ENCODE measurements around the gene KRT74.

KRT74 gene

DNA sequence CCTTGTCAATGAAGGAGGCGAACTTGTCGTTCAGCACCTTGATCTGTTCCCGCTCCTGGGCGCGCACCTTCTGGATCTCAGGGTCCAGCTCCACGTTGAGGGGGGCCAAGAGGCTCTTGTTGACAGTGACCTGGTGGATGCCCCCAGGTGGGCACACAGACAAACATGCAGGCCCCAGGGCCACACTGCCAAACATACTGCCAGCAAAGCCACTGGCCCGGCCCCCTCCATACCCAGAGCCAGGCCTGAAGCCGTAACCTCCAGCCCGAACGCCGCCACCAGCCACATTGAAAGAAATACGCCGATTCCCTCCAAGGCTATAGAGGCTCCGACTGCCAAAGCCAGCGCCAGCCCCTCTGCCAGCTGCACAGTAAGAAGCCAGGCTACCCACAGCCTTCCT is 337 bp downstream of the KRT74 start:
- TF ChIP-seq GATA2 (IDR thresholded peaks at IDR 0.05; ENCODE audit: low read depth, low read length) (no peak), GATA3 (IDR thresholded peaks at IDR 0.05; ENCODE audit: low read depth, low read length) (no peak)

DNA sequence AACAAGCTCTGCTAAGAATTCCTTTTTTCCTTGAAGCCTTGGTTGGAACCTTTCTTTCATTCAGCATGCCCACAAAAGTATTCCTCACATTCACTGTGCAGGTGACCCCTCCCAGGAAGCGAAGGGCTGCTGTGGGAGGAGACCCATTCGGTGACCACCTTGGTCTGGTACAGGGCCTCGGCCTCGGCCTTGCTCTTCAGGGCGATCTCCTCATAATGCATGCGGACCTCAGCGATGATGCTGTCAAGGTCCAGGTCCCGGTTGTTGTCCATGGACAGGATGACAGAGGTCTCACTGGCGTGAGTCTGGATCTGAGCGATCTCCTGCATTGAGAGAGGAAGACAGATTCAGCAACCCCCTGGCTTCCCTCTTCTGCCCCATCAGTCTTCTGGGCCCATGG is 3.1 kb downstream of the KRT74 start:
- TF ChIP-seq GATA3 (IDR thresholded peaks at IDR 0.05; ENCODE audit: low read depth, low read length): no peak
- no peak for TF ChIP-seq GATA2 (IDR thresholded peaks at IDR 0.05; ENCODE audit: low read depth, low read length)

- TF ChIP-seq GATA3 (IDR thresholded peaks at IDR 0.05; ENCODE audit: low read depth, low read length) (no peak), GATA2 (IDR thresholded peaks at IDR 0.05; ENCODE audit: low read depth, low read length) (no peak)
Observed at GRCh38 chr12:52568111-52568510, 5.5 kb downstream of the KRT74 start.

DNA sequence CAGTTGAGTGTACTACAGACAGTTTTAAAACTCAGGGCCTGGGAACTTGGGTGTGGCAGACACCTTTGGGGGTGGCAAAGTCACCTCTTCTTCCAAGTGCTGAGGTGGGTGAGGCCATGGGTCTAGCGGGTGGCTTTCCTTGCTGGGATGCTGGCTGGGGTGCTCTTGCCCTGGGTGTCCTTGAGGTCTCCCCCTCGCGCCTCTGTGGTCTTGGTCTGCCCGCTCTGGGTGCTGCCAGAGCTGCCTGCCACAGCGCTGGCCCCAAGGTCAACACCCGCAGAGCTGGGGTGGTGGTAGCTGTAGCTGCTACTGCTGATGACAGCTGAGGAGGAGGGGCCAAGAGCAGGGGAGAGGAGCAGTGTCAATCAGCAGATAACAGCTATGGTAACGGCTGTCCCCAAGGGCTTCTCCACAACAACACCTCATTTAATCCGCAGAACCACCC is 6.8 kb downstream of the KRT74 start:
- TF ChIP-seq GATA3 (IDR thresholded peaks at IDR 0.05; ENCODE audit: low read depth, low read length) (no peak), GATA2 (IDR thresholded peaks at IDR 0.05; ENCODE audit: low read depth, low read length) (no peak)

- TF ChIP-seq GATA2 (IDR thresholded peaks at IDR 0.05; ENCODE audit: low read depth, low read length): no peak
- TF ChIP-seq GATA3 (IDR thresholded peaks at IDR 0.05; ENCODE audit: low read depth, low read length): no peak
Observed at GRCh38 chr12:52564582-52564981, 9.1 kb downstream of the KRT74 start.

GRCh38 chr12:52561880-52562449 is 11.7 kb downstream of the KRT74 start:
- TF ChIP-seq GATA2 (IDR thresholded peaks at IDR 0.05; ENCODE audit: low read depth, low read length): no peak
- no peak for TF ChIP-seq GATA3 (IDR thresholded peaks at IDR 0.05; ENCODE audit: low read depth, low read length)

GRCh38 chr12:52559979-52560378 is 13.7 kb downstream of the KRT74 start:
- TF ChIP-seq GATA3 (IDR thresholded peaks at IDR 0.05; ENCODE audit: low read depth, low read length) (no peak), GATA2 (IDR thresholded peaks at IDR 0.05; ENCODE audit: low read depth, low read length) (no peak)

DNA sequence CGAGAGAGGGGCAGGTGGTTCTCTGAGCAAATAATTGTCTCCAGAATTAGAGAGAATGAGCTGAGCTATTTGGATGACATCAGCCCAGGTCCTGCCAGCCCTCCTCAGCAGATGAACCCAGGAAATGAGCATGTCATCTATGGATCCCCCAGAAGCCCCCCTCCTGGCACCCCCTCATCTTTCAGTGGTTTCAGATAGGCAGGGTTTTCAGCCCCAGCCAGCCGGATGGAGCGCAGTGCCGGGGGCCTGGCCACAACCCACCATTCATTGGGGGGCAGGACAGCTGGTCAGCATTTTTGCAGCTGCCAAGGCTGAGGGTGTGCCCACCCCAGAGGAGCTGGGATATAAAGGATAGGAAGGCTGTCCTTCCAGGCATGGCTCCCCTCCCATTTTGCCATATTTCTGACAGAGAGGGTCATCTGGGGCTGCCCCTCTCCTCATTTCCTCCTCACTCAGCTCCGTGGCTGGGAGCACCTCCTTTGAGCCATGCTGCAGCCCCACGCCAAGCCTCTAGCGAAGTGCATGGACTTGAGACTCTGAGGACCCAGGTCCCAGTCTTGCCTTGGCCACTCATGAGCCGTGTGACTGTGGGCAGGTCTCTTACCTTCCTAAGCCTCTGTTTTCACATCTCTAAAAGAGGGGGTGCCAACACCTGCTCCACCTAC is 14.7 kb downstream of the KRT74 start:
- TF ChIP-seq GATA3 (IDR thresholded peaks at IDR 0.05; ENCODE audit: low read depth, low read length) (no peak), GATA2 (IDR thresholded peaks at IDR 0.05; ENCODE audit: low read depth, low read length) (no peak)

DNA sequence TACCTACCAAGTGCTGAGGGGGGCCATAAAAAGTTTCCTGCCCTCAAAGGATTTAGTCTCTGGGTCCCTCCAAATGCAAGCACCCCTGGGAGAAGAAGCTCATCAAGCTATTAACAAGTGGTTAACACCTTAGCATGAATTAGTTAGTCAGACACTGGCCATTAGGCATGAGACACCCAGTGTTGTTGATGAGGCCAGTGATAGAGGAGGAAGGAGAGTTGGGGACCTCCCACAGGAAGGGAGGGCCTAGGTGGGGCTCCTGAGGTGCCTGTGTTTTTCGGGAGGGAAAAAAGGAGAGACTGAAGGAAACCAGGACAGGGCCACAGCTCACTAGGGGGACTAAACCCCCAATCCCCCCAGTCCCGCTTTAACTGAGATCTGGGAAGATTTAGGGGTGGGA is 16.2 kb downstream of the KRT74 start:
- TF ChIP-seq GATA2 (IDR thresholded peaks at IDR 0.05; ENCODE audit: low read depth, low read length) (no peak), GATA3 (IDR thresholded peaks at IDR 0.05; ENCODE audit: low read depth, low read length) (no peak)

DNA sequence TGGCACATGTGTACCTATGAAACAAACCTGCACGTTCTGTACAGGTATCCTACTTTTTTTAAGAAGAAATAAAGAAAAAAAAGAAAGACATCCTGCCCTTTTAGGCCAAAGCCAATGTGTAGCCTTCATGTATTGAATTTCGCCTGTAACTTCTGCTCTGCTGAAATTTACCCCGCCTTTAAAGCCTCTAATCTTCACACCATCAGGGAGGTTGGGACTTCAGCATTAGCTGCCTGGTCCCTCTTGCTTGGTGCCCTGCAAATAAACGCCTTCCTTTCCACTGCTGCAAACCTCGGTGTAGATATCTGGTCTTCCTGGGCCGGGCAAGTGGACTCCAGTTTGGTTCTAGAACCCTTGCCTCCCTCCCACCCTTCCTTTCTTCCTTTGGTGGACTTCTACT is 18.1 kb downstream of the KRT74 start:
- TF ChIP-seq GATA2 (IDR thresholded peaks at IDR 0.05; ENCODE audit: low read depth, low read length) (no peak), GATA3 (IDR thresholded peaks at IDR 0.05; ENCODE audit: low read depth, low read length) (no peak)

GRCh38 chr12:52552681-52553195 is 20.9 kb downstream of the KRT74 start, which contains the start of gene KRT71:
Gene KRT71, minus strand, starts transcription at chr12:52553145. Its CDS starts 68 bp downstream, at chr12:52553077.
- TF ChIP-seq GATA3 (IDR thresholded peaks at IDR 0.05; ENCODE audit: low read depth, low read length): no peak
- no peak for TF ChIP-seq GATA2 (IDR thresholded peaks at IDR 0.05; ENCODE audit: low read depth, low read length)

DNA sequence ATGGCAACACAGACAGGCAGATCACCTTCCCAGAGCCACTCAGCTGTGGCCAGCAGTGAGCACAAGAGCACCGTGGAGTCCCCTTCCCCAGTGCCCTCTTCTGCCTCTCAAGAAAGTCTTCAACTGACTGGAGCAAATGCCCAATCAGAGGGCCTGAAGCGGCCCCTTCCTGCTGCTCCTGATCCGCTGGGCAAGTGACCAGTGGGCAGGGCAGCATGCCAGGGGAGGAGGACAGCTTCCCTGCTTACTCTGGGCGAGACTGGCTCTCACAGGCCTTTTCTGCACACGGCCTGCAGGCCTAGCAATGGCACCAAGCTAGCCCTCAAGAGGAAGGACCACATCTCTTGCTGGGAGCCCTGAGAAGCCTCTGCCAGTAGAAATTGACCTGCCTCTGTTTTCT is 21.6 kb downstream of the KRT74 start:
- no peak for TF ChIP-seq GATA2 (IDR thresholded peaks at IDR 0.05; ENCODE audit: low read depth, low read length)

- TF ChIP-seq GATA3 (IDR thresholded peaks at IDR 0.05; ENCODE audit: low read depth, low read length) (no peak), GATA2 (IDR thresholded peaks at IDR 0.05; ENCODE audit: low read depth, low read length) (no peak)
Observed at GRCh38 chr12:52551216-52551865, 22.3 kb downstream of the KRT74 start.

GRCh38 chr12:52546126-52546525 is 27.5 kb downstream of the KRT74 start:
- TF ChIP-seq GATA3 (IDR thresholded peaks at IDR 0.05; ENCODE audit: low read depth, low read length) (no peak), GATA2 (IDR thresholded peaks at IDR 0.05; ENCODE audit: low read depth, low read length) (no peak)
